Right atrium auricular region (tissue), 2 donors: Measurements from ENCODE around the gene KRTAP10-1. TPM values are rescaled to one million over a fixed set of nuclear protein-coding genes. Genes with fewer than 3 reads are reported as not detected.
A peak's percentile ranks its signal among the peaks of the same experiment; 100 is the strongest.

Source experiments
- DNase-seq: peaks from one replicate; pipeline ENCODE4 v3.0.0-alpha.2; 2019; ENCODE audit warnings: low spot score
- H3K27ac ChIP-seq, 2 donors: fragments of 200-600 bp; sonication (generic); 1 replicate in 1 of 2; 2 replicates in 1 of 2; pipeline ENCODE4 v1.5.1; 2016 to 2019
- H3K27me3 ChIP-seq, 2 donors: fragments of 200-600 bp; sonication (generic); one replicate each; pipeline versions ENCODE4 v1.5.1 to v1.6.0; 2017 to 2019
- H3K36me3 ChIP-seq: fragments of 200-600 bp; sonication (generic); one replicate; pipeline ENCODE4 v1.5.1; 2016
- H3K4me1 ChIP-seq, 2 donors: fragments of 200-600 bp; sonication (generic); one replicate each; pipeline versions ENCODE4 v1.5.1 to v1.6.0; 2017 to 2019
- H3K4me3 ChIP-seq, 2 donors: fragments of 200-600 bp; sonication (generic); 1 replicate in 1 of 2; 2 replicates in 1 of 2; pipeline ENCODE4 v1.5.1; 2017 to 2019; ENCODE audit warnings: mild to moderate bottlenecking in 1 of 2, moderate library complexity in 1 of 2
- H3K9me3 ChIP-seq, 2 donors: fragments of 200-600 bp; sonication (generic); one replicate each; pipeline ENCODE4 v1.5.1; 2019
- total RNA-seq, 2 donors: library from RNA; depleted of rRNA; stranded (reverse); fragments of >200 nt; gene quantifications; one replicate each; pipeline ENCODE4 v1.1.0, GENCODE V29; 2016
- TF ChIP-seq, protein P1 (sequence below), 2 donors: fragments of 200-600 bp; sonication (generic); IDR thresholded peaks; one replicate each; pipeline ENCODE4 v1.5.1; 2019; ENCODE audit warnings: antibody characterized with exemption in 2 of 2

The KRTAP10-1 gene, protein sequence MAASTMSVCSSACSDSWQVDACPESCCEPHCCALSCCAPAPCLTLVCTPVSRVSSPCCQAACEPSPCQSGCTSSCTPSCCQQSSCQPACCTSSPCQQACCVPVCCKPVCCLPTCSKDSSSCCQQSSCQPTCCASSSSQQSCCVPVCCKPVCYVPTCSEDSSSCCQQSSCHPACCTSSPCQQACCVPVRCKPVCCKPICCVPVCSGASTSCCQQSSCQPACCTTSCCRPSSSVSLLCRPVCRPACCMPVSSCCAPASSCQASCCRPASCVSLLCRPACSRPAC
- total RNA-seq, result not detected

DNA sequence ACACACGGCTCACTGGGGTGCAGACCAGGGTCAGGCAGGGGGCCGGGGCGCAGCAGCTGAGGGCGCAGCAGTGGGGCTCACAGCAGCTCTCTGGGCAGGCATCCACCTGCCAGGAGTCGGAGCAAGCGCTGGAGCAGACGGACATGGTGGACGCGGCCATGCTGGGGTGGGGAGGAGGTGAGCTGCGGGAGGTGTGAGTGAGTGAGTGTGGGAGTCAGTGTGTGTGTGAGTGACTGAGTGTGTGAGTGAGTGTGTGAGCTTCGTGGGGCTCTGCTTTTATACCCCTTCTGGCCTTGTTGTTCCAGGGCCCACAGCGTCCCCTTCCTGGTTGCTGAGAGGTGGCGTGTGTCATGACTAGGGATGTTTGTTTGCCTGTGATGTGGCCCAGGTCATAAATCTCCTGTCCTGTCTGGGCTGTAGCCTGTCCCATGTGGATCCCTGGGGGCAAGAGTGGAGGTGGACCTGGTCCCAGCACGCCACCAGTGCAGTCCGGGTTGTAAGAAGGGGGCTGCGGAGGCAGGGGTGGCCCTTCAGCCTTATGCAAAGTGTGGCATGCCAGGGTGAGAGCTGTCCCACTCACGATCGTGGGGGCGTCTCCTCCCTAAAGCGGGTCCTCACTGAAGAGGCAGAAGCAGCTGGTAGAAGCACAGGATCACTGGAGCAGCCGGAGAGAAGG lies at the start of gene KRTAP10-1:
KRTAP10-1 (minus strand) TSS at position 205 of the 676 bp plus-strand sequence; CDS start at position 160, 45 bp downstream.
- TF ChIP-seq, protein P1, sequence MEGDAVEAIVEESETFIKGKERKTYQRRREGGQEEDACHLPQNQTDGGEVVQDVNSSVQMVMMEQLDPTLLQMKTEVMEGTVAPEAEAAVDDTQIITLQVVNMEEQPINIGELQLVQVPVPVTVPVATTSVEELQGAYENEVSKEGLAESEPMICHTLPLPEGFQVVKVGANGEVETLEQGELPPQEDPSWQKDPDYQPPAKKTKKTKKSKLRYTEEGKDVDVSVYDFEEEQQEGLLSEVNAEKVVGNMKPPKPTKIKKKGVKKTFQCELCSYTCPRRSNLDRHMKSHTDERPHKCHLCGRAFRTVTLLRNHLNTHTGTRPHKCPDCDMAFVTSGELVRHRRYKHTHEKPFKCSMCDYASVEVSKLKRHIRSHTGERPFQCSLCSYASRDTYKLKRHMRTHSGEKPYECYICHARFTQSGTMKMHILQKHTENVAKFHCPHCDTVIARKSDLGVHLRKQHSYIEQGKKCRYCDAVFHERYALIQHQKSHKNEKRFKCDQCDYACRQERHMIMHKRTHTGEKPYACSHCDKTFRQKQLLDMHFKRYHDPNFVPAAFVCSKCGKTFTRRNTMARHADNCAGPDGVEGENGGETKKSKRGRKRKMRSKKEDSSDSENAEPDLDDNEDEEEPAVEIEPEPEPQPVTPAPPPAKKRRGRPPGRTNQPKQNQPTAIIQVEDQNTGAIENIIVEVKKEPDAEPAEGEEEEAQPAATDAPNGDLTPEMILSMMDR (IDR thresholded peaks at IDR 0.05), result no peak
- H3K4me3 ChIP-seq, result no peak within 1 kb of the TSS
- H3K4me1 ChIP-seq, result no peaks in the 10 kb centered on the region
- peak; percentile 52 for DNase-seq
- H3K27me3 ChIP-seq, result no peaks in the 10 kb centered on the region
- no peaks in the 10 kb centered on the region for H3K36me3 ChIP-seq
- H3K27ac ChIP-seq, result no peak within 1 kb of the TSS
- H3K9me3 ChIP-seq, result peaks cover 0 to 5% of the 10 kb centered on the region in 2 donors

DNA sequence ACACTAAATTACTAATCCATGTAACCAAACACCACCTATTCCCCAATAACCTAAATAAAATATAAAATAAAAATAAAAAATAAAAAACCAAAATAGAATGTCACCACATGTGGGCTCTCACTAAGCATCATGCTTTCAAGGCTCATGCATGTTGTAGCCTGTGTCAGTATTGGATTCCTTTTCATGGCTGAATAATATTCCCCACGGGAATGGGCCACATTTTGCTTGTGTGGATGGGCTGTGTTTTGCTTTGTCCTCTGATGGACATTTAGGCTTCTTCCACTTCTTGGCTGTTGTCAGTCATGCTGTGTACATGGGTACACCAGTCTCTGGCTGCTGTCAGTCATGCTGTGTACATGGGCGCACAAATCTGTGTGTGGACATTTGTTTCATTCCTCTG lies 49.1 kb upstream of the KRTAP10-1 start:
- Histone ChIP-seq H3K27ac (no peak overlapping the region), H3K27me3 (no peaks in the 10 kb centered on the region), H3K4me3 (no peak overlapping the region), H3K36me3 (no peaks in the 10 kb centered on the region), H3K9me3 (no peaks in the 10 kb centered on the region), H3K4me1 (no peaks in the 10 kb centered on the region)
- TF ChIP-seq, protein P1 (IDR thresholded peaks at IDR 0.05), result no peak
- DNase-seq, result no peak

DNA sequence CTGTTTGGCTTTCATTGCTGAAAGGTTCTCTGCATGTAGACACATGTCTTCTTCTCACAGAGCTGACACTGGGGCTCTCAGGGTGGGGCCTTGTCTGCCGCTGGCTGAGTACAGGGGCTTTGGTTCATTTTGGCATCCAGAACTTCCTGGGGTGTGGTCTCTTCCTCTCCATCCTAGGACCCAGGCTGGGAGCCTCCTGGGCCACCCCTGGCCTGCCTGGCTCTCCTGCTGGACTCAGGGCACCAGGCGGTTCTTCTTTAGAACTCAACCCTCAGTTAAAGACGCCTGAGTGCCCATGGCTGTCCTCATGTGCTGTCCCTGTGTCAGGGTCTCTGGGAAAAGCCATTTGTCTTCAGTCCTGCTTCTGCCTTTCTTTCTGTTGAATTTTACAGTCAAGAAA lies 45.9 kb upstream of the KRTAP10-1 start:
- Histone ChIP-seq H3K27me3 (no peaks in the 10 kb centered on the region), H3K9me3 (peaks cover 0 to 11% of the 10 kb centered on the region in 2 donors), H3K4me1 (no peaks in the 10 kb centered on the region), H3K27ac (no peak overlapping the region), H3K36me3 (no peaks in the 10 kb centered on the region), H3K4me3 (no peak overlapping the region)
- TF ChIP-seq, protein P1 (IDR thresholded peaks at IDR 0.05), result no peak
- DNase-seq, result no peak

DNA sequence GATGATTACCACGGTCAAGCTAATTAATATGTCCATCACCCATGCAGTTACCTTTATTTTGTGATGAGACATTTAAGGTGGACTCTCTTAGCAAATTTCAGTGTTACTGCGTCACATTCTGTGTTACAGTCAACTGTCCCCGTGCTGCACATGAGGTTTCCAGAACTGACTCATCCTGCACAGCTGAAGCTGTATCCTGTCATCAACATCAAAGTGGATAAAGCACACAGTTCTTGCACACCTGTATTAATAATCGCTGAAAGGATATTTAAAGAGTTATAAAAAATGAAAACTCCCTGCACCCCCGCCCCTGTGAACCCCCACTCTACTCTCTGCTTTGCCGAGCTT lies 43.8 kb upstream of the KRTAP10-1 start:
- peaks cover 0 to 13% of the 10 kb centered on the region in 2 donors for H3K9me3 ChIP-seq
- no peak overlapping the region for H3K27ac ChIP-seq
- DNase-seq, result no peak
- no peaks in the 10 kb centered on the region for H3K4me1 ChIP-seq
- TF ChIP-seq, protein P1 (IDR thresholded peaks at IDR 0.05), result no peak
- no peak overlapping the region for H3K4me3 ChIP-seq
- no peaks in the 10 kb centered on the region for H3K27me3 ChIP-seq
- H3K36me3 ChIP-seq, result no peaks in the 10 kb centered on the region

DNA sequence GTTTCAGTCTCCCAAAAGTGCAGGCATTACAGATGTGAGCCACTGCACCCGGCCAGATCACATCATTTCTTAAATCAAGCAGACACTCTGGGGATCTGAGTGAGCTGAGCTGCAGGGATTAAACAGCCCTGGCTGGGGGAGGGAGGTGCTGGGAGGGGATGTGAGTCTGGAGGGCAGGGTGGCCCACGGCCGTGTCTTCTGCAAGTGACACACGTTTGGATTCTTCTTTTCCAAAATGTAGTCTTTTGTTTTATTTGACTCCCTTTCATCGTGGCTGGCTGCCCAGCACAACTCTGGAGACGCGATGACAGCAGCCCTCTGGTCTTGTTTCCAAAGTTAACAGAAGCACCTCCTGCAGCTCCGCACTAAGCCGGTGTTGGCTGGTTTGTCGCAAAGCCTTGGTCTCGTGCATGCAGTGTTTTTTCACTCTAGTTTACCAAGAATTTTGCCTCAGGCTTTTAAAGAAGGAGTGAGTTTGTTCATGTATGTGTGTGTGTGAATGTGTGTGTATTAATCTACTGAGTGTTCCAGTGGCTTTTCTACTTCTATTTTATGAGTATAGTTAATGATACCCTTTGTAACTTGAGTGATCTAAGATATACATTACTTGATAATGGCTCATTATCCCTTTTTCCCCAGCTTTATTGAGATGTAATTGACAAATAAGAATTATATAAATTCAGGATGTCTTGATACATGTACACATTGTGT lies 43.2 kb upstream of the KRTAP10-1 start:
- Histone ChIP-seq H3K9me3 (peaks cover 0 to 13% of the 10 kb centered on the region in 2 donors), H3K36me3 (no peaks in the 10 kb centered on the region), H3K27ac (no peak overlapping the region), H3K4me1 (no peaks in the 10 kb centered on the region), H3K27me3 (no peaks in the 10 kb centered on the region), H3K4me3 (no peak overlapping the region)
- TF ChIP-seq, protein P1 (IDR thresholded peaks at IDR 0.05), result no peak
- peak; percentile 36 for DNase-seq
